Thoracic aorta (tissue), 2 donors: ENCODE results near the gene CFAP92. TPM values are rescaled to one million over a fixed set of nuclear protein-coding genes. Genes with fewer than 3 reads are reported as not detected.

Source experiments
- ATAC-seq: fragments of 150-250 bp; one replicate; pipeline ENCODE4 v1.8.0; 2017; ENCODE audit warnings: low read depth; ENCODE audit not compliant: insufficient number of reproducible peaks, low FRiP score
- DNase-seq: peaks from one replicate; pipeline ENCODE4 v3.0.0-alpha.2; 2020; ENCODE audit warnings: low spot score
- H3K27ac ChIP-seq, 2 donors: fragments of 200-600 bp; sonication (generic); 1 replicate in 1 of 2; 2 replicates in 1 of 2; pipeline ENCODE4 v1.5.1; 2016; ENCODE audit warnings: mild to moderate bottlenecking in 2 of 2, moderate library complexity in 2 of 2
- H3K27me3 ChIP-seq: fragments of 200-600 bp; sonication (generic); replicated peaks from 2 replicates; pipeline ENCODE4 v1.6.0; 2016; ENCODE audit warnings: mild to moderate bottlenecking; ENCODE audit not compliant: insufficient read depth
- H3K36me3 ChIP-seq: fragments of 200-600 bp; sonication (generic); one replicate; pipeline ENCODE4 v1.5.1; 2016
- H3K4me1 ChIP-seq, 2 donors: fragments of 200-600 bp; sonication (generic); 1 replicate in 1 of 2; 2 replicates in 1 of 2; pipeline versions ENCODE4 v1.5.1 to v1.6.0; 2016; ENCODE audit warnings: low read depth in 2 of 2, mild to moderate bottlenecking in 1 of 2; ENCODE audit not compliant: control insufficient read depth in 1 of 2
- H3K4me3 ChIP-seq: fragments of 200-600 bp; sonication (generic); 2 replicates; pipeline ENCODE4 v1.5.1; 2016; ENCODE audit warnings: mild to moderate bottlenecking
- H3K9me3 ChIP-seq: fragments of 200-600 bp; sonication (generic); 2 replicates; pipeline ENCODE4 v1.5.1; 2016
- CTCF ChIP-seq: fragments of 200-600 bp; sonication (generic); IDR thresholded peaks from one replicate; pipeline ENCODE4 v1.5.1; 2019; ENCODE audit warnings: antibody characterized with exemption
- total RNA-seq, 2 donors: library from RNA; depleted of rRNA; stranded (reverse); fragments of >200 nt; gene quantifications; one replicate each; pipeline versions ENCODE4 v1.1.0 to v1.2.3, GENCODE V29; 2016

Gene CFAP92, protein sequence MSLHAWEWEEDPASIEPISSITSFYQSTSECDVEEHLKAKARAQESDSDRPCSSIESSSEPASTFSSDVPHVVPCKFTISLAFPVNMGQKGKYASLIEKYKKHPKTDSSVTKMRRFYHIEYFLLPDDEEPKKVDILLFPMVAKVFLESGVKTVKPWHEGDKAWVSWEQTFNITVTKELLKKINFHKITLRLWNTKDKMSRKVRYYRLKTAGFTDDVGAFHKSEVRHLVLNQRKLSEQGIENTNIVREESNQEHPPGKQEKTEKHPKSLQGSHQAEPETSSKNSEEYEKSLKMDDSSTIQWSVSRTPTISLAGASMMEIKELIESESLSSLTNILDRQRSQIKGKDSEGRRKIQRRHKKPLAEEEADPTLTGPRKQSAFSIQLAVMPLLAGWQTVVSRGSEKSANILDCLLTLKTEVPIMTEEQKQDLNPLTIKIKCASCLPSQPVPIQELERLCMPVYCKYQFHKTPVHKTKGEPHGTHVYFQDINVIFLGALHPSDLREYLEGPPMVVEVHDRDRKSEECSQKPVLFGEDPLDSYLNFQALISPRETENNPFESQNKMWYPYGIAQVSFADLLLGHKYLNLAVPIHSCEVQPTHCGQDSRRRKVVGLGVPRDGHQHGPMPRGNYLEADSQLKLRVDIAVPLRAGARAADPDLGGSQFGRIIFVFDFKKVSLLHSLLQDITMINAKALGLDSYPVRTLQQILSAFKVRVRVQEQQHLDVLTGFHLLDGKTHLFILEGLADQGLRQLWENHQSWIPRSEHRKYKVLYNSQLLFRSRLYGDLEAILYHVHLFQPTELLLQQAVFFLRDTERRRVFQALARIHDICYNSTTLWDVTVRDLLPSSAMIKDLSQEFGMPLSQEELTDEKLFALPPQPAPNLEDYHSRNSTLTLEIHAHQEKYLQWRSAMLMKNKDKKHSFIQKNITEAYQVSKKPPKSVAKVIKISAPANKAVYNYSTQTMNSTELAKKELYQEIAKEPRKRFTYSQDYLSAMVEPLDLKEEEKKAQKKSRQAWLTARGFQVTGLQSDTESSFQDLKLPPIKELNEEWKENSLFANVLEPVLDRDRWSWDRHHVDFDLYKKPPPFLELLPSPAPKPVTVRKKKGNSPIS
- total RNA-seq, result under 1 TPM in 1 of 2 donors, not detected in 1; 0.68 TPM

DNA sequence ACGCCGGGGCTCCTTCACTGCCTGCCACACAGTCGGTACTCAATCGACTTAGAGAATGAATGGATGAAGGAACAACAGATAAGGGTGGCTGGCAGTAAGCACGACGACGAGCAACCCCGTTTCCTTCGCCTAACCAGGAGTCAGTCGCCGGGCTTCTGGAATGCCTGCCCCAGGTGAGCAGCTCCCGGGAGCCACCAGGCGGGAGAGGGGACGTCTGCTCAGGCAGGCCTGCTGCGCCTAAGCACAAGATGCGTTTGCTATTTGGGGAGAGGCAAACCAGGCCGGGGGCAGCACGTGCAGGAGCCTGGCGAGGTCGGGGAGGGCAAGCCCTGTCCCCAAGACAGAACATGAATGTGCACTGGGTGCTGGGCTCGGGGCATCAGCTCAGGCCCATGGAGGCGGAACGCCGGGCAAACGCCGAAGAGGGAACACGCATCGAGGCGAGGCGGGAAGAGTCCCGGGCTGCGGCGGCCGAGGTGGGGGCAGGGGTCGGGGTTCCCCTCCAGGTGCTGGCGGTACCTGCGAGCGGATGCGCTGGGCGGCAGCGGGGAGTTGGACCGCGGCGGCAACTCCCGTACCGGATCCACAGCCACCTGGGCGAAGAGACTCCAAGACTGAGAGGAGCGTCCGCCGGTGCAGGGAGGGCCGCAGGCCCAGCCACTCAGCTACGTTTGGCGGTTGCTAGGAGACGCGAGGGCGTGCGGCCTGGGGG is at the start of gene CFAP92:
Gene CFAP92, minus strand, starts transcription at position 616 of the 712 bp plus-strand sequence. CDS start 772 bp downstream, outside the sequence.
- Histone ChIP-seq H3K36me3 (no peaks in the 10 kb centered on the region), H3K27me3 (no peaks in the 10 kb centered on the region), H3K9me3 (no peaks in the 10 kb centered on the region), H3K4me3 (peak within 1 kb of the TSS; percentile 69), H3K27ac (no peak within 1 kb of the TSS), H3K4me1 (peaks cover 5 to 16% of the 10 kb centered on the region in 2 donors)
- TF ChIP-seq CTCF, result no peak
- ATAC-seq (no peak), DNase-seq (peak; percentile 22)

- Histone ChIP-seq H3K36me3 (no peaks in the 10 kb centered on the region), H3K27me3 (no peaks in the 10 kb centered on the region), H3K4me3 (no peak overlapping the region), H3K27ac (no peak overlapping the region), H3K9me3 (no peaks in the 10 kb centered on the region), H3K4me1 (peaks cover 0 to 8% of the 10 kb centered on the region in 2 donors)
- DNase-seq (no peak), ATAC-seq (no peak)
- TF ChIP-seq CTCF, result no peak
Observed at GRCh38 chr3:129040579-129041300, 46.9 kb upstream of the CFAP92 start.

GRCh38 chr3:129040039-129040336 is 46.1 kb upstream of the CFAP92 start:
- no peak for TF ChIP-seq CTCF
- ATAC-seq, result no peak
- no peak for DNase-seq
- H3K27me3 ChIP-seq, result no peaks in the 10 kb centered on the region
- H3K27ac ChIP-seq, result no peak overlapping the region
- H3K4me3 ChIP-seq, result no peak overlapping the region
- H3K4me1 ChIP-seq, result peaks cover 0 to 5% of the 10 kb centered on the region in 2 donors
- H3K36me3 ChIP-seq, result no peaks in the 10 kb centered on the region
- H3K9me3 ChIP-seq, result no peaks in the 10 kb centered on the region

DNA sequence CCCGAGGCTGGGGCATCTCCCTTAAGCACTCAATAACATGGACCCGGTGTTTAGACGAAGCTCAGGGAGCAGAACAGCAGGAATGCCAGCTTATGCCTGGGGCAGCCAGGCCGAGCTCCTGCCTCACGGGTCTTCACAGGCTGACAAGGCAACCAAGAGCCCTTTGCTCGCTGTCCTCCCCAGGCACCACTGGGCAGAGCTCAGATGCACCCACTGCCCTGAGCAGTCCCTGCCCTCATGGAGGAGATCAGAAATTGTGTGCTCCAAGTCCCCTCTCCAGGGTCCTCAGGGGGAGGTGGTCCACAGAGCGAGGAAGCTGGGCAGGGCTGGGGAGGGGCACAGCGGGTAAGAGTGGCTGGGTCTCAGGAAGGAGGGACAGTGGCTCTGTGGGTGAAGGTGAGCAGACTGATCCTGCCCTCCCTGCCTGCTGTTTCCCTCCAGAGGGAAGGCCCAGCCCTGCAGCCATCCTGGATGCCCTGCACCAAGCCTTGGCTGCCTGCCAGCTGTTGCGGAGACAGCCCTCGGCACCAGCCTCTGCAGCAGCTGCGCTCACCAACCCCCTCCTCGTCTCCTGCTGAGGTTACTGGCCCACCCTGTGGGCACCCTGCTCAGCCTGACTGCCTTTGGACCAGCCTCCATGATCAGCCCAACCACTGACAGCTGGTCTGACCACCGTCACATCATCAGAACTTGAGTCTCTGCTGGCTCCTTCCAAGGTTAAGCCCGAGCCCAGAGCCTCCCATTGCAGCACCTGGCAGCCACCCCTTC is 45.6 kb upstream of the CFAP92 start:
- H3K27me3 ChIP-seq, result no peaks in the 10 kb centered on the region
- H3K4me1 ChIP-seq, result peaks cover 0 to 5% of the 10 kb centered on the region in 2 donors
- no peak overlapping the region for H3K4me3 ChIP-seq
- no peaks in the 10 kb centered on the region for H3K36me3 ChIP-seq
- H3K27ac ChIP-seq, result no peak overlapping the region
- ATAC-seq (no peak), DNase-seq (no peak)
- no peak for TF ChIP-seq CTCF
- no peaks in the 10 kb centered on the region for H3K9me3 ChIP-seq
